ENCODE measurements around the gene COPG2. TPM values are rescaled to one million over a fixed set of nuclear protein-coding genes. Genes with fewer than 3 reads are reported as not detected.
"Not testable (repeated sequence)": the region's sequence is repeated elsewhere in the genome, so short reads cannot be mapped to it uniquely, and the experiment has no call there.

Gene COPG2
- polyA plus RNA-seq, 1 of the 3 experiments (the other 2 are of a cell fraction): 44.3 TPM

GRCh38 chr7:130575110-130575509, 93.4 kb downstream of the COPG2 start:
- POLR2A ChIA-PET; H3K4me3 ChIP-seq (ENCODE audit: low read depth in 2 of 2, low read length in 1 of 2); H3K9me2 ChIP-seq; H4K20me1 ChIP-seq (ENCODE audit: insufficient read depth); DNase-seq; H3K4me1 ChIP-seq (ENCODE audit: control insufficient read depth in 1 of 2, insufficient read depth in 2 of 2, low read depth in 1 of 2, low read length in 1 of 2); H2AFZ ChIP-seq (ENCODE audit: low read depth); H3K9ac ChIP-seq; H3K36me3 ChIP-seq (replicated peaks in 1 of 2; ENCODE audit: control insufficient read depth in 1 of 2, insufficient read depth in 2 of 2, low read length in 1 of 2); H3K79me2 ChIP-seq (ENCODE audit: insufficient read depth); H3K9me3 ChIP-seq; H3K4me2 ChIP-seq; H3F3A ChIP-seq (replicated peaks; ENCODE audit: insufficient read depth); CTCF ChIA-PET; H3K27me3 ChIP-seq (ENCODE audit: insufficient read depth); H3K27ac ChIP-seq (ENCODE audit: low read depth in 2 of 2, low read length in 1 of 2): not testable (repeated sequence)
- WGBS (ENCODE audit: low lambda C conversion rate): 85% methylated on average over 3 of the region's 3 CpGs

DNA sequence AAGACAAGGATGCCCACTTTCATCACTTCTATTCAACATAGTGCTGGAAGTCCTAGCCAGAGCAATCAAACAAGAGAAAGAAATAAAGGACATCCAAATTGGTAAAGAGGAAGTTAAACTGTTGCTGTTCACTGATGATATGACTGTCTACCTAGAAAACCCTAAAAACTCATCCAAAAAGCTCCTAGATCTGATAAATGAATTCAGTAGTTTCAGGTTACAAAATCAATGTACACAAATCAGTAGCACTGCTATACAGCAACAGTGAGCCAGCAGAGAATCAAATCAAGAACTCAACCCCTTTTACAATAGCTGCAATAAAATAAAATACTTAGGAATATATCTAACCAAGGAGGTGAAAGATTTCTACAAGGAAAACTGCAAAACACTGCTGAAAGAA, 98.4 kb downstream of the COPG2 start:
- CTCF ChIA-PET; H3K4me2 ChIP-seq; POLR2A ChIA-PET; H3K36me3 ChIP-seq (replicated peaks in 1 of 2; ENCODE audit: control insufficient read depth in 1 of 2, insufficient read depth in 2 of 2, low read length in 1 of 2); H3K27me3 ChIP-seq (ENCODE audit: insufficient read depth); H3K79me2 ChIP-seq (ENCODE audit: insufficient read depth); H3K9me2 ChIP-seq; H3K27ac ChIP-seq (ENCODE audit: low read depth in 2 of 2, low read length in 1 of 2); H4K20me1 ChIP-seq (ENCODE audit: insufficient read depth); H3F3A ChIP-seq (replicated peaks; ENCODE audit: insufficient read depth); H3K9ac ChIP-seq; DNase-seq; H3K4me1 ChIP-seq (ENCODE audit: control insufficient read depth in 1 of 2, insufficient read depth in 2 of 2, low read depth in 1 of 2, low read length in 1 of 2); H3K4me3 ChIP-seq (ENCODE audit: low read depth in 2 of 2, low read length in 1 of 2); H3K9me3 ChIP-seq; H2AFZ ChIP-seq (ENCODE audit: low read depth): not testable (repeated sequence)

DNA sequence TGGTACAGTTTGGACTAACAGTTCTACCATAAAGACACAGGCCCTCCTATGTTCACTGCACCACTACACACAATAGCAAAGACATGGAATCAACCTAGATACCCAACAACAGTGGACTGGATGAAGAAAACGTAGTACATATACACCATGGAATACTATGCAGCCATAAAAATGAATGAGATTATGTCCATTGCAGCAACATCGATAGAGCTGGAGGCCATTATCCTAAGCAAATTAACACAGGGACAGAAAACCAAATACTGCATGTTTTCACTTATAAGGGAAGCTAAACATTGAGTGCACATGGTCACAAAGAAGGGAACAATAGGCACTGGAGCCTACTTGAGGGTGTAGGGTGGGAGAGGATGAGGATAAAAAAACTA, 101.7 kb downstream of the COPG2 start:
- no peak for DNase-seq
- 0 out of 2 replicates have a peak, but pooled peaks cover 5% of the 10 kb centered on the region for H3K79me2 ChIP-seq (ENCODE audit: insufficient read depth)
- H4K20me1 ChIP-seq (ENCODE audit: insufficient read depth): no peaks in the 10 kb centered on the region
- no peak overlapping the region for H3K4me3 ChIP-seq (ENCODE audit: low read depth in 2 of 2, low read length in 1 of 2)
- no peak overlapping the region for H3K9ac ChIP-seq
- H3K27me3 ChIP-seq (ENCODE audit: insufficient read depth): no peaks in the 10 kb centered on the region
- 73% methylated on average over 2 of the region's 2 CpGs for WGBS (ENCODE audit: low lambda C conversion rate)
- CTCF ChIA-PET: interaction anchor here (0.7 kb wide), 1 partner anchor 56 kb away, joined by 3 read pairs; no protein-coding TSS in a partner anchor
- no peak overlapping the region for H2AFZ ChIP-seq (ENCODE audit: low read depth)
- peaks cover 13% of the 10 kb centered on the region; the same call in 1 of the 2 replicates for H3K9me3 ChIP-seq
- POLR2A ChIA-PET: no interaction called here
- H3K9me2 ChIP-seq: no peaks in the 10 kb centered on the region
- no peak overlapping the region for H3K27ac ChIP-seq (ENCODE audit: low read depth in 2 of 2, low read length in 1 of 2)
- no peaks in the 10 kb centered on the region for H3K4me1 ChIP-seq (ENCODE audit: control insufficient read depth in 1 of 2, insufficient read depth in 2 of 2, low read depth in 1 of 2, low read length in 1 of 2)
- no peak overlapping the region for H3K4me2 ChIP-seq
- H3F3A ChIP-seq (replicated peaks; ENCODE audit: insufficient read depth): no peaks in the 10 kb centered on the region
- TF ChIP-seq EZH2phosphoT487 (IDR thresholded peaks at IDR 0.05; ENCODE audit: borderline replicate concordance, low read depth) (no peak), GATA2 (CRISPR knock-in tag; IDR thresholded peaks at IDR 0.05) (no peak), FOSL2 (IDR thresholded peaks at IDR 0.05; ENCODE audit: borderline replicate concordance, low read depth) (no peak), MXI1 (IDR thresholded peaks at IDR 0.05; ENCODE audit: low read depth, low read length) (no peak), GABPA (IDR thresholded peaks at IDR 0.05; ENCODE audit: low read depth) (no peak), RAD21 (IDR thresholded peaks at IDR 0.05; ENCODE audit: low read length) (no peak), RXRA (IDR thresholded peaks at IDR 0.05; ENCODE audit: borderline replicate concordance, low read depth) (no peak), MEF2A (IDR thresholded peaks at IDR 0.05; ENCODE audit: borderline replicate concordance, low read depth) (no peak), CHD2 (IDR thresholded peaks at IDR 0.05; ENCODE audit: low read length, partially characterized antibody) (no peak), NRF1 (IDR thresholded peaks at IDR 0.05; ENCODE audit: low read depth, low read length) (no peak), FOXM1 (IDR thresholded peaks at IDR 0.05; ENCODE audit: low read depth) (no peak), NFIC (IDR thresholded peaks at IDR 0.05; ENCODE audit: borderline replicate concordance) (no peak), REST (IDR thresholded peaks at IDR 0.05; ENCODE audit: low read depth, low read length) (no peak), SIN3A (IDR thresholded peaks at IDR 0.05; ENCODE audit: borderline replicate concordance, low read depth, low read length) (no peak), ELF1 (IDR thresholded peaks at IDR 0.05) (no peak), CTCF (IDR thresholded peaks at IDR 0.05) (no peak), EP300 (IDR thresholded peaks at IDR 0.05; ENCODE audit: borderline replicate concordance in 1 of 2, low read depth in 1 of 2, low read length in 1 of 2) (no peak), TEAD4 (IDR thresholded peaks at IDR 0.05; ENCODE audit: borderline replicate concordance, insufficient read depth) (no peak), RFX5 (IDR thresholded peaks at IDR 0.05; ENCODE audit: low read length) (no peak)
- peaks cover 5 to 7% of the 10 kb centered on the region in 2 experiments for H3K36me3 ChIP-seq (replicated peaks in 1 of 2; ENCODE audit: control insufficient read depth in 1 of 2, insufficient read depth in 2 of 2, low read length in 1 of 2)

All from SK-N-SH (cell line).